Measurements from ENCODE around the gene ZNF155. TPM values are rescaled to one million over a fixed set of nuclear protein-coding genes. Genes with fewer than 3 reads are reported as not detected.
"Not testable (repeated sequence)": the region's sequence is repeated elsewhere in the genome, so short reads cannot be mapped to it uniquely, and the experiment has no call there.

Gene ZNF155
- total RNA-seq = 1 to 10 TPM; 6.7 to 7.5 TPM

GRCh38 chr19:43983912-43984686 lies at the start of gene ZNF155:
Gene ZNF155 (plus strand): TSS chr19:43984188. CDS start chr19:43988544, 4,356 bp downstream.
- Mint-ChIP-seq H3K9me3 (peaks cover 28% of the 10 kb centered on the region), H3K27me3 (no peaks in the 10 kb centered on the region), H3K27ac (peak within 1 kb of the TSS; percentile 86), H3K4me3 (peak within 1 kb of the TSS; percentile 97), H3K4me1 (peaks cover 8% of the 10 kb centered on the region), H3K36me3 (ENCODE audit: low read depth) (peaks cover 23% of the 10 kb centered on the region)
- ChIA-PET POLR2A (interaction anchor here (1.3 to 2.1 kb wide), 3 partner anchors 20 to 111 kb away, joined by 3 to 6 read pairs (median 5); partner anchors contain the start of gene ZNF45), CTCF (no interaction called here)
- peak; percentile 73 for DNase-seq

- Mint-ChIP-seq H3K9me3 (peaks cover 28% of the 10 kb centered on the region), H3K27ac (peak within 1 kb of the TSS; percentile 85), H3K4me1 (peaks cover 23% of the 10 kb centered on the region), H3K27me3 (no peaks in the 10 kb centered on the region), H3K4me3 (peak within 1 kb of the TSS; percentile 96), H3K36me3 (ENCODE audit: low read depth) (peaks cover 46% of the 10 kb centered on the region)
- ChIA-PET CTCF (interaction anchor here (0.8 to 1.3 kb wide), 3 partner anchors 13 to 267 kb away, joined by 3 to 4 read pairs (median 3); no protein-coding TSS in a partner anchor), POLR2A (interaction anchor here (0.8 to 1.8 kb wide), 10 partner anchors 10 to 277 kb away, joined by 3 to 6 read pairs (median 4); partner anchors contain the start of genes ZNF155, ZNF224, ZNF226 and ZNF227)
- peak; percentile 88 for DNase-seq
Observed at GRCh38 chr19:43934985-43935708, 48.8 kb upstream of the ZNF155 start, which contains the start of gene ZNF45. Gene ZNF45 (minus strand): TSS chr19:43935282. CDS start chr19:43922185, 13,097 bp downstream.

- H3K9me3 Mint-ChIP-seq = peaks cover 25% of the 10 kb centered on the region
- CTCF ChIA-PET = no interaction called here
- H3K27ac Mint-ChIP-seq = no peak overlapping the region
- peaks cover 36% of the 10 kb centered on the region for H3K36me3 Mint-ChIP-seq (ENCODE audit: low read depth)
- no peaks in the 10 kb centered on the region for H3K27me3 Mint-ChIP-seq
- DNase-seq = no peak
- peaks cover 23% of the 10 kb centered on the region for H3K4me1 Mint-ChIP-seq
- peak overlapping the region; percentile 96 for H3K4me3 Mint-ChIP-seq
- POLR2A ChIA-PET = interaction anchor here (1.4 to 1.8 kb wide), 3 partner anchors 48 to 180 kb away, joined by 3 to 6 read pairs (median 5); partner anchors contain the start of genes ZNF155 and ZNF224
Observed at GRCh38 chr19:43936188-43936587, 47.8 kb upstream of the ZNF155 start.

GRCh38 chr19:43939557-43940260 lies 44.3 kb upstream of the ZNF155 start:
- peaks cover 7% of the 10 kb centered on the region for H3K36me3 Mint-ChIP-seq (ENCODE audit: low read depth)
- no peak for DNase-seq
- peaks cover 7% of the 10 kb centered on the region for H3K4me1 Mint-ChIP-seq
- H3K4me3 Mint-ChIP-seq = no peak overlapping the region
- peaks cover 9% of the 10 kb centered on the region for H3K27me3 Mint-ChIP-seq
- ChIA-PET POLR2A (no interaction called here), CTCF (no interaction called here)
- no peak overlapping the region for H3K27ac Mint-ChIP-seq
- peaks cover 31% of the 10 kb centered on the region for H3K9me3 Mint-ChIP-seq

- DNase-seq = no peak
- Mint-ChIP-seq H3K36me3 (ENCODE audit: low read depth) (peaks cover 4% of the 10 kb centered on the region), H3K27ac (no peak overlapping the region), H3K9me3 (peaks cover 36% of the 10 kb centered on the region), H3K4me3 (no peak overlapping the region), H3K27me3 (peaks cover 10% of the 10 kb centered on the region), H3K4me1 (peaks cover 1% of the 10 kb centered on the region)
- CTCF ChIA-PET = interaction anchor here (0.6 kb wide), 1 partner anchor 60 kb away, joined by 3 read pairs; no protein-coding TSS in a partner anchor
- POLR2A ChIA-PET = no interaction called here
Observed at GRCh38 chr19:43940719-43941118, 43.3 kb upstream of the ZNF155 start.

GRCh38 chr19:43941209-43941608 lies 42.8 kb upstream of the ZNF155 start:
- Mint-ChIP-seq H3K36me3 (ENCODE audit: low read depth) (peaks cover 8% of the 10 kb centered on the region), H3K4me3 (no peak overlapping the region), H3K9me3 (peaks cover 40% of the 10 kb centered on the region), H3K27me3 (peaks cover 15% of the 10 kb centered on the region), H3K4me1 (no peaks in the 10 kb centered on the region), H3K27ac (no peak overlapping the region)
- CTCF ChIA-PET = no interaction called here
- no peak for DNase-seq
- POLR2A ChIA-PET = no interaction called here

- Mint-ChIP-seq H3K36me3 (ENCODE audit: low read depth) (peaks cover 20% of the 10 kb centered on the region), H3K9me3 (peaks cover 51% of the 10 kb centered on the region), H3K27me3 (peaks cover 27% of the 10 kb centered on the region)
- H3K4me1 Mint-ChIP-seq, DNase-seq, POLR2A ChIA-PET, H3K27ac Mint-ChIP-seq, H3K4me3 Mint-ChIP-seq: not testable (repeated sequence)
- CTCF ChIA-PET = interaction anchor here (1.1 kb wide), 1 partner anchor 12 kb away, joined by 3 read pairs; the partner anchor contains the start of gene ZNF45
Observed at GRCh38 chr19:43947412-43947811, 36.6 kb upstream of the ZNF155 start.

GRCh38 chr19:43949803-43950202 lies 34.2 kb upstream of the ZNF155 start:
- POLR2A ChIA-PET, H3K4me3 Mint-ChIP-seq, CTCF ChIA-PET, H3K27ac Mint-ChIP-seq, H3K4me1 Mint-ChIP-seq, DNase-seq: not testable (repeated sequence)
- peaks cover 20% of the 10 kb centered on the region for H3K36me3 Mint-ChIP-seq (ENCODE audit: low read depth)
- H3K9me3 Mint-ChIP-seq = peaks cover 47% of the 10 kb centered on the region
- H3K27me3 Mint-ChIP-seq = peaks cover 22% of the 10 kb centered on the region

GRCh38 chr19:43950834-43951645 lies 32.9 kb upstream of the ZNF155 start, which contains the start of gene ZNF221:
Gene ZNF221 (plus strand): TSS chr19:43951228. CDS start chr19:43962727, 11,499 bp downstream.
- H3K36me3 Mint-ChIP-seq (ENCODE audit: low read depth) = peaks cover 16% of the 10 kb centered on the region
- peaks cover 7% of the 10 kb centered on the region for H3K4me1 Mint-ChIP-seq
- peaks cover 43% of the 10 kb centered on the region for H3K9me3 Mint-ChIP-seq
- ChIA-PET POLR2A (no interaction called here), CTCF (interaction anchor here (0.6 kb wide), 1 partner anchor 283 kb away, joined by 3 read pairs; no protein-coding TSS in a partner anchor)
- peak within 1 kb of the TSS; percentile 93 for H3K4me3 Mint-ChIP-seq
- H3K27me3 Mint-ChIP-seq = peaks cover 18% of the 10 kb centered on the region
- peak within 1 kb of the TSS; percentile 64 for H3K27ac Mint-ChIP-seq
- DNase-seq = peak; percentile 68

GRCh38 chr19:43956827-43957226 lies 27.2 kb upstream of the ZNF155 start:
- Mint-ChIP-seq H3K4me3 (no peak overlapping the region), H3K27me3 (no peaks in the 10 kb centered on the region), H3K36me3 (ENCODE audit: low read depth) (peaks cover 7% of the 10 kb centered on the region), H3K4me1 (peaks cover 1% of the 10 kb centered on the region), H3K9me3 (peaks cover 32% of the 10 kb centered on the region), H3K27ac (no peak overlapping the region)
- ChIA-PET CTCF (no interaction called here), POLR2A (no interaction called here)
- DNase-seq = no peak

- CTCF ChIA-PET = no interaction called here
Observed at GRCh38 chr19:43957891-43958290, 26.1 kb upstream of the ZNF155 start.

GRCh38 chr19:43960411-43960810 lies 23.6 kb upstream of the ZNF155 start:
- Mint-ChIP-seq H3K9me3 (peaks cover 32% of the 10 kb centered on the region), H3K27me3 (no peaks in the 10 kb centered on the region), H3K36me3 (ENCODE audit: low read depth) (peaks cover 12% of the 10 kb centered on the region), H3K4me1 (no peaks in the 10 kb centered on the region), H3K4me3 (no peak overlapping the region), H3K27ac (no peak overlapping the region)
- POLR2A ChIA-PET = no interaction called here
- DNase-seq = no peak
- CTCF ChIA-PET = no interaction called here

More at GRCh38 chr19:43957891-43958290, 26.1 kb upstream of the ZNF155 start:
- Mint-ChIP-seq H3K9me3 (peaks cover 31% of the 10 kb centered on the region), H3K4me3 (no peak overlapping the region), H3K36me3 (ENCODE audit: low read depth) (peaks cover 7% of the 10 kb centered on the region), H3K27me3 (no peaks in the 10 kb centered on the region), H3K27ac (no peak overlapping the region), H3K4me1 (no peaks in the 10 kb centered on the region)
- POLR2A ChIA-PET = no interaction called here
- no peak for DNase-seq

All from activated CD4-positive, alpha-beta memory T cell treated with anti-CD3 and anti-CD28 coated beads, Interleukin-2, amount 10 ng/mL, durations not matched to agents 7 days and 5 days (primary cell).